Esophagus squamous epithelium (tissue), 5 donors: Measurements from ENCODE around the gene ABCB11. TPM values are rescaled to one million over a fixed set of nuclear protein-coding genes. Genes with fewer than 3 reads are reported as not detected.

Source experiments
- DNase-seq: peaks from one replicate; lab custom pipeline; 2025; lab: John Stamatoyannopoulos, UW
- H3K27ac ChIP-seq, 4 donors: fragments of 200-600 bp; sonication (generic); one replicate each; pipeline ENCODE4 v1.5.1; 2016 to 2019; ENCODE audit warnings: mild to moderate bottlenecking in 1 of 4
- H3K27me3 ChIP-seq, 4 donors: fragments of 200-600 bp; sonication (generic); 1 replicate in 3 of 4; 2 replicates in 1 of 4; pipeline versions ENCODE4 v1.5.1 to v1.6.0; 2017 to 2021; ENCODE audit warnings: antibody characterized with exemption in 1 of 4
- H3K36me3 ChIP-seq, 3 donors: fragments of 200-600 bp; sonication (generic); one replicate each; pipeline ENCODE4 v1.5.1; 2016 to 2019
- H3K4me1 ChIP-seq, 3 donors: fragments of 200-600 bp; sonication (generic); one replicate each; pipeline ENCODE4 v1.5.1; 2017 to 2019
- H3K4me3 ChIP-seq, 4 donors: fragments of 200-600 bp; sonication (generic); 1 replicate in 3 of 4; 2 replicates in 1 of 4; pipeline ENCODE4 v1.5.1; 2016 to 2019; ENCODE audit warnings: mild to moderate bottlenecking in 2 of 4, moderate library complexity in 1 of 4
- H3K9me3 ChIP-seq, 3 donors: fragments of 200-600 bp; sonication (generic); one replicate each; pipeline ENCODE4 v1.5.1; 2016 to 2019
- CTCF ChIP-seq, 6 experiments: fragments of 450-650 bp in 4 of 6; fragments of 200-600 bp in 2 of 6; sonication (generic) in 2 of 6; IDR thresholded peaks; one replicate each; pipeline ENCODE4 v1.5.1; 2016 to 2019; ENCODE audit warnings: antibody characterized with exemption in 6 of 6, mild to moderate bottlenecking in 4 of 6, moderate library complexity in 4 of 6
- POLR2A ChIP-seq, 4 donors: fragments of 450-650 bp; IDR thresholded peaks; one replicate each; pipeline ENCODE4 v1.6.1; 2017; ENCODE audit warnings: antibody characterized with exemption in 4 of 4, mild to moderate bottlenecking in 4 of 4, moderate library complexity in 3 of 4
- WGBS, 2 donors: methylation state at CpG; one replicate each; pipeline ENCODE4 v1.1.5; 2018; 5-methylcytosine and 5-hydroxymethylcytosine counted together
- intact Hi-C: fragments of 100-400 bp; cut with DNase I; formaldehyde crosslinking; loops from one replicate; pipeline ENCODE4 v1.15.0; 2022
- total RNA-seq, 4 donors: library from RNA; depleted of rRNA; stranded (reverse); fragments of >200 nt; gene quantifications; one replicate each; pipeline ENCODE4 v1.1.0, GENCODE V29; 2016
- donor health status: DM: yes; HTN: yes; CAD: no.

Gene ABCB11
- total RNA-seq, 4 donors from 2014 or later: 0.18 to 0.68 TPM; not detected in 2

GRCh38 chr2:168948621-168949212, 82.4 kb downstream of the ABCB11 start:
- H3K27ac ChIP-seq: no peak overlapping the region
- 47 to 53% methylated on average over 6 of the region's 6 CpGs for WGBS, 2 donors
- peaks cover 0 to 9% (median 0%) of the 10 kb centered on the region in 4 donors for H3K27me3 ChIP-seq
- intact Hi-C loops: no loop called here
- H3K9me3 ChIP-seq: no peaks in the 10 kb centered on the region
- H3K4me3 ChIP-seq: no peak overlapping the region
- H3K36me3 ChIP-seq: no peaks in the 10 kb centered on the region
- DNase-seq: no peak
- TF ChIP-seq POLR2A (IDR thresholded peaks at IDR 0.05) (no peak), CTCF (IDR thresholded peaks at IDR 0.05) (peak in 5 of 6 experiments; percentile 26 to 60 (median 35))
- no peaks in the 10 kb centered on the region for H3K4me1 ChIP-seq

- Histone ChIP-seq H3K27ac (no peak overlapping the region), H3K4me1 (no peaks in the 10 kb centered on the region), H3K9me3 (no peaks in the 10 kb centered on the region), H3K4me3 (no peak overlapping the region), H3K27me3 (peaks cover 0 to 9% (median 0%) of the 10 kb centered on the region in 4 donors), H3K36me3 (no peaks in the 10 kb centered on the region)
- intact Hi-C loops: no loop called here
- no peak for TF ChIP-seq CTCF (IDR thresholded peaks at IDR 0.05)
- no peak for TF ChIP-seq POLR2A (IDR thresholded peaks at IDR 0.05)
- 39 to 61% methylated on average over 4 of the region's 4 CpGs for WGBS, 2 donors
- DNase-seq: no peak
Observed at GRCh38 chr2:168945508-168945907, 85.6 kb downstream of the ABCB11 start.

- intact Hi-C loops: no loop called here
- WGBS, 2 donors: 77 to 87% methylated on average over 3 of the region's 3 CpGs
- no peak for TF ChIP-seq CTCF (IDR thresholded peaks at IDR 0.05)
- no peak for TF ChIP-seq POLR2A (IDR thresholded peaks at IDR 0.05)
- Histone ChIP-seq H3K9me3 (no peaks in the 10 kb centered on the region), H3K4me3 (no peak overlapping the region), H3K27me3 (peaks cover 0 to 9% (median 0%) of the 10 kb centered on the region in 4 donors), H3K36me3 (no peaks in the 10 kb centered on the region), H3K27ac (no peak overlapping the region), H3K4me1 (no peaks in the 10 kb centered on the region)
- no peak for DNase-seq
Observed at GRCh38 chr2:168944065-168944464, 87.1 kb downstream of the ABCB11 start.

- TF ChIP-seq CTCF (IDR thresholded peaks at IDR 0.05): no peak
- no peak for TF ChIP-seq POLR2A (IDR thresholded peaks at IDR 0.05)
- DNase-seq: no peak
- Histone ChIP-seq H3K9me3 (no peaks in the 10 kb centered on the region), H3K27me3 (peaks cover 0 to 5% (median 0%) of the 10 kb centered on the region in 4 donors), H3K4me3 (no peak overlapping the region), H3K36me3 (no peaks in the 10 kb centered on the region), H3K4me1 (no peaks in the 10 kb centered on the region), H3K27ac (no peak overlapping the region)
- intact Hi-C loops: no loop called here
Observed at GRCh38 chr2:168941297-168941696, 89.8 kb downstream of the ABCB11 start.

- peaks cover 0 to 5% (median 0%) of the 10 kb centered on the region in 4 donors for H3K27me3 ChIP-seq
- H3K9me3 ChIP-seq: no peaks in the 10 kb centered on the region
- no peak for DNase-seq
- H3K36me3 ChIP-seq: no peaks in the 10 kb centered on the region
- WGBS, 2 donors: 72 to 90% methylated on average over 4 of the region's 4 CpGs
- peaks cover 0 to 4% (median 0%) of the 10 kb centered on the region in 3 donors for H3K4me1 ChIP-seq
- no peak overlapping the region for H3K27ac ChIP-seq
- intact Hi-C loops: no loop called here
- H3K4me3 ChIP-seq: no peak overlapping the region
- TF ChIP-seq CTCF (IDR thresholded peaks at IDR 0.05) (no peak), POLR2A (IDR thresholded peaks at IDR 0.05) (no peak)
Observed at GRCh38 chr2:168939918-168940317, 91.2 kb downstream of the ABCB11 start.
